ENCODE measurements around the gene SYS1.

- TF ChIP-seq CTCF (IDR thresholded peaks at IDR 0.05): no peak
- no peak for TF ChIP-seq EZH2 (IDR thresholded peaks at IDR 0.05)
Observed at GRCh38 chr20:45313943-45314342, 49.0 kb upstream of the SYS1 start.
